WTC11 (cell line): ENCODE measurements around the gene GPRIN3. TPM values are rescaled to one million over a fixed set of nuclear protein-coding genes. Genes with fewer than 3 reads are reported as not detected.

Source experiments
- ATAC-seq: fragments of 200-7000 bp; cut with Tn5 transposase; 2 replicates; pipeline ENCODE4 v1.10.0; 2021; ENCODE audit warnings: mild to moderate bottlenecking, moderate library complexity
- CTCF ChIA-PET: fragments of 300-600 bp; sonication (Branson Sonifier 250); formaldehyde crosslinking; loops from one replicate; lab custom pipeline; 2021; ENCODE audit warnings: antibody characterized with exemption; lab: Charles Lee
- POLR2A ChIA-PET: fragments of 350-600 bp; sonication (Branson Sonifier 250); formaldehyde crosslinking; loops from one replicate; lab custom pipeline; 2021; ENCODE audit warnings: antibody characterized with exemption; lab: Charles Lee
- DNase-seq: peaks from one replicate; pipeline ENCODE4 v3.0.0; 2021; ENCODE audit warnings: low spot score
- H3K27ac Mint-ChIP-seq: 2 replicates; pipeline ENCODE4 v1.8.0; 2021; ENCODE audit warnings: mixed read lengths
- H3K27me3 Mint-ChIP-seq: 2 replicates; pipeline ENCODE4 v1.8.0; 2021; ENCODE audit warnings: low read depth, mild to moderate bottlenecking, moderate library complexity, mixed read lengths
- H3K36me3 Mint-ChIP-seq: 2 replicates; pipeline ENCODE4 v1.8.0; 2021; ENCODE audit warnings: mixed read lengths
- H3K4me1 Mint-ChIP-seq: 2 replicates; pipeline ENCODE4 v1.8.0; 2022; ENCODE audit warnings: mixed read lengths
- H3K4me3 Mint-ChIP-seq: 2 replicates; pipeline ENCODE4 v1.8.0; 2021; ENCODE audit warnings: mild to moderate bottlenecking, moderate library complexity, mixed read lengths
- H3K9me3 Mint-ChIP-seq: 2 replicates; pipeline ENCODE4 v1.8.0; 2021; ENCODE audit warnings: mixed read lengths
- ATF1 ChIP-seq: sonication (generic); formaldehyde crosslinking; IDR thresholded peaks from 2 replicates; pipeline ENCODE4 v1.8.1; 2023; ENCODE audit warnings: mild to moderate bottlenecking, moderate library complexity, missing genetic modification reagents
- ATF2 ChIP-seq: sonication (generic); formaldehyde crosslinking; IDR thresholded peaks from 2 replicates; pipeline ENCODE4 v1.8.1; 2022; ENCODE audit warnings: low read depth, missing genetic modification reagents, borderline replicate concordance
- E2F5 ChIP-seq: sonication (generic); formaldehyde crosslinking; IDR thresholded peaks from 2 replicates; pipeline ENCODE4 v1.8.1; 2022; ENCODE audit warnings: mild to moderate bottlenecking, moderate library complexity, missing genetic modification reagents
- HMGXB4 ChIP-seq: sonication (generic); formaldehyde crosslinking; IDR thresholded peaks from 2 replicates; pipeline ENCODE4 v1.8.1; 2023; ENCODE audit warnings: mild to moderate bottlenecking, moderate library complexity, missing genetic modification reagents
- JAZF1 ChIP-seq: fragments of 250-450 bp; sonication (Bioruptor Pico); IDR thresholded peaks from 2 replicates; pipeline ENCODE4 v1.9.0; 2021; ENCODE audit warnings: moderate library complexity, mild to moderate bottlenecking, inconsistent platforms
- KAT7 ChIP-seq: sonication (generic); formaldehyde crosslinking; IDR thresholded peaks from 2 replicates; pipeline ENCODE4 v1.8.1; 2023; ENCODE audit warnings: missing genetic modification reagents, mild to moderate bottlenecking, borderline replicate concordance
- NFATC4 ChIP-seq: fragments of 250-450 bp; sonication (Bioruptor Pico); IDR thresholded peaks from 2 replicates; pipeline ENCODE4 v1.9.0; 2021; ENCODE audit warnings: mild to moderate bottlenecking
- OVOL2 ChIP-seq: fragments of 250-450 bp; sonication (Bioruptor Pico); IDR thresholded peaks from 2 replicates; pipeline ENCODE4 v1.9.0; 2021; ENCODE audit warnings: mild to moderate bottlenecking, borderline replicate concordance
- RORB ChIP-seq: fragments of 250-450 bp; sonication (Bioruptor Pico); IDR thresholded peaks from 2 replicates; pipeline ENCODE4 v1.9.0; 2021; ENCODE audit warnings: mild to moderate bottlenecking
- SMAD3 ChIP-seq: sonication (generic); formaldehyde crosslinking; IDR thresholded peaks from 2 replicates; pipeline ENCODE4 v1.8.0; 2022; ENCODE audit warnings: missing genetic modification reagents, mild to moderate bottlenecking, borderline replicate concordance
- SP1 ChIP-seq: sonication (generic); formaldehyde crosslinking; conservative IDR thresholded peaks from 2 replicates; pipeline ENCODE4 v1.8.1; 2022; ENCODE audit warnings: missing genetic modification reagents
- TCF7 ChIP-seq: sonication (generic); formaldehyde crosslinking; IDR thresholded peaks from 2 replicates; pipeline ENCODE4 v1.8.0; 2022; ENCODE audit warnings: mild to moderate bottlenecking, low read depth, missing genetic modification reagents, moderate library complexity
- ZNF138 ChIP-seq: sonication (generic); formaldehyde crosslinking; conservative IDR thresholded peaks from 2 replicates; pipeline ENCODE4 v1.8.1; 2022; ENCODE audit warnings: mild to moderate bottlenecking, moderate library complexity, missing genetic modification reagents
- ZNF416 ChIP-seq: fragments of 250-450 bp; sonication (Bioruptor Pico); IDR thresholded peaks from 2 replicates; pipeline ENCODE4 v1.9.0; 2021; ENCODE audit warnings: mild to moderate bottlenecking, inconsistent platforms
- ZNF423 ChIP-seq: fragments of 250-450 bp; sonication (Bioruptor Pico); IDR thresholded peaks from 2 replicates; pipeline ENCODE4 v2.1.2; 2022; ENCODE audit warnings: mild to moderate bottlenecking, moderate library complexity
- ZNF671 ChIP-seq: fragments of 250-450 bp; sonication (Bioruptor Pico); IDR thresholded peaks from 2 replicates; pipeline ENCODE4 v1.8.0; 2021; ENCODE audit warnings: mild to moderate bottlenecking
- total RNA-seq: library from RNA; stranded (reverse); gene quantifications from 3 replicates; pipeline ENCODE4 v1.2.3, GENCODE V29; 2021
- TF ChIP-seq, protein P1 (sequence below): sonication (generic); formaldehyde crosslinking; IDR thresholded peaks from 2 replicates; pipeline ENCODE4 v1.8.0; 2023; ENCODE audit warnings: missing genetic modification reagents, mild to moderate bottlenecking, borderline replicate concordance
- TF ChIP-seq, protein P2 (sequence below): sonication (generic); formaldehyde crosslinking; conservative IDR thresholded peaks from 2 replicates; pipeline ENCODE4 v1.8.1; 2023; ENCODE audit warnings: mild to moderate bottlenecking, low read depth, missing genetic modification reagents, moderate library complexity
- TF ChIP-seq, protein P3 (sequence below): sonication (generic); formaldehyde crosslinking; IDR thresholded peaks from 2 replicates; pipeline ENCODE4 v1.8.1; 2023; ENCODE audit warnings: mild to moderate bottlenecking, missing genetic modification reagents
- TF ChIP-seq, protein P4 (sequence below): sonication (generic); formaldehyde crosslinking; IDR thresholded peaks from 2 replicates; pipeline ENCODE4 v1.8.0; 2022; ENCODE audit warnings: mild to moderate bottlenecking, missing genetic modification reagents

Gene GPRIN3
- total RNA-seq, 1 experiment from 2014 or later: 2.0 TPM

GRCh38 chr4:89298788-89299152, 8.8 kb downstream of the GPRIN3 start:
- Mint-ChIP-seq H3K9me3 (no peaks in the 10 kb centered on the region), H3K27ac (no peak overlapping the region), H3K36me3 (no peaks in the 10 kb centered on the region), H3K27me3 (no peaks in the 10 kb centered on the region), H3K4me3 (no peak overlapping the region), H3K4me1 (peaks cover 35% of the 10 kb centered on the region)
- POLR2A ChIA-PET: no interaction called here
- no peak for DNase-seq
- CTCF ChIA-PET: no interaction called here
- no peak for ATAC-seq
- TF ChIP-seq ATF2 (CRISPR knock-in tag) (no peak), SP1 (CRISPR knock-in tag) (no peak), ZNF671 (no peak), ZNF138 (CRISPR knock-in tag) (no peak), JAZF1 (CRISPR knock-in tag) (no peak), OVOL2 (CRISPR knock-in tag) (no peak), TCF7 (CRISPR knock-in tag) (no peak), E2F5 (CRISPR knock-in tag) (no peak), ZNF423 (CRISPR knock-in tag) (no peak), KAT7 (CRISPR knock-in tag) (no peak), ATF1 (CRISPR knock-in tag) (no peak), SMAD3 (CRISPR knock-in tag) (no peak), RORB (CRISPR knock-in tag) (no peak), NFATC4 (CRISPR knock-in tag) (no peak), ZNF416 (CRISPR knock-in tag) (no peak), HMGXB4 (no peak)
- TF ChIP-seq, protein P1, sequence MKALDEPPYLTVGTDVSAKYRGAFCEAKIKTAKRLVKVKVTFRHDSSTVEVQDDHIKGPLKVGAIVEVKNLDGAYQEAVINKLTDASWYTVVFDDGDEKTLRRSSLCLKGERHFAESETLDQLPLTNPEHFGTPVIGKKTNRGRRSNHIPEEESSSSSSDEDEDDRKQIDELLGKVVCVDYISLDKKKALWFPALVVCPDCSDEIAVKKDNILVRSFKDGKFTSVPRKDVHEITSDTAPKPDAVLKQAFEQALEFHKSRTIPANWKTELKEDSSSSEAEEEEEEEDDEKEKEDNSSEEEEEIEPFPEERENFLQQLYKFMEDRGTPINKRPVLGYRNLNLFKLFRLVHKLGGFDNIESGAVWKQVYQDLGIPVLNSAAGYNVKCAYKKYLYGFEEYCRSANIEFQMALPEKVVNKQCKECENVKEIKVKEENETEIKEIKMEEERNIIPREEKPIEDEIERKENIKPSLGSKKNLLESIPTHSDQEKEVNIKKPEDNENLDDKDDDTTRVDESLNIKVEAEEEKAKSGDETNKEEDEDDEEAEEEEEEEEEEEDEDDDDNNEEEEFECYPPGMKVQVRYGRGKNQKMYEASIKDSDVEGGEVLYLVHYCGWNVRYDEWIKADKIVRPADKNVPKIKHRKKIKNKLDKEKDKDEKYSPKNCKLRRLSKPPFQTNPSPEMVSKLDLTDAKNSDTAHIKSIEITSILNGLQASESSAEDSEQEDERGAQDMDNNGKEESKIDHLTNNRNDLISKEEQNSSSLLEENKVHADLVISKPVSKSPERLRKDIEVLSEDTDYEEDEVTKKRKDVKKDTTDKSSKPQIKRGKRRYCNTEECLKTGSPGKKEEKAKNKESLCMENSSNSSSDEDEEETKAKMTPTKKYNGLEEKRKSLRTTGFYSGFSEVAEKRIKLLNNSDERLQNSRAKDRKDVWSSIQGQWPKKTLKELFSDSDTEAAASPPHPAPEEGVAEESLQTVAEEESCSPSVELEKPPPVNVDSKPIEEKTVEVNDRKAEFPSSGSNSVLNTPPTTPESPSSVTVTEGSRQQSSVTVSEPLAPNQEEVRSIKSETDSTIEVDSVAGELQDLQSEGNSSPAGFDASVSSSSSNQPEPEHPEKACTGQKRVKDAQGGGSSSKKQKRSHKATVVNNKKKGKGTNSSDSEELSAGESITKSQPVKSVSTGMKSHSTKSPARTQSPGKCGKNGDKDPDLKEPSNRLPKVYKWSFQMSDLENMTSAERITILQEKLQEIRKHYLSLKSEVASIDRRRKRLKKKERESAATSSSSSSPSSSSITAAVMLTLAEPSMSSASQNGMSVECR (CRISPR knock-in tag): no peak
- TF ChIP-seq, protein P2, sequence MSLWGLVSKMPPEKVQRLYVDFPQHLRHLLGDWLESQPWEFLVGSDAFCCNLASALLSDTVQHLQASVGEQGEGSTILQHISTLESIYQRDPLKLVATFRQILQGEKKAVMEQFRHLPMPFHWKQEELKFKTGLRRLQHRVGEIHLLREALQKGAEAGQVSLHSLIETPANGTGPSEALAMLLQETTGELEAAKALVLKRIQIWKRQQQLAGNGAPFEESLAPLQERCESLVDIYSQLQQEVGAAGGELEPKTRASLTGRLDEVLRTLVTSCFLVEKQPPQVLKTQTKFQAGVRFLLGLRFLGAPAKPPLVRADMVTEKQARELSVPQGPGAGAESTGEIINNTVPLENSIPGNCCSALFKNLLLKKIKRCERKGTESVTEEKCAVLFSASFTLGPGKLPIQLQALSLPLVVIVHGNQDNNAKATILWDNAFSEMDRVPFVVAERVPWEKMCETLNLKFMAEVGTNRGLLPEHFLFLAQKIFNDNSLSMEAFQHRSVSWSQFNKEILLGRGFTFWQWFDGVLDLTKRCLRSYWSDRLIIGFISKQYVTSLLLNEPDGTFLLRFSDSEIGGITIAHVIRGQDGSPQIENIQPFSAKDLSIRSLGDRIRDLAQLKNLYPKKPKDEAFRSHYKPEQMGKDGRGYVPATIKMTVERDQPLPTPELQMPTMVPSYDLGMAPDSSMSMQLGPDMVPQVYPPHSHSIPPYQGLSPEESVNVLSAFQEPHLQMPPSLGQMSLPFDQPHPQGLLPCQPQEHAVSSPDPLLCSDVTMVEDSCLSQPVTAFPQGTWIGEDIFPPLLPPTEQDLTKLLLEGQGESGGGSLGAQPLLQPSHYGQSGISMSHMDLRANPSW (CRISPR knock-in tag): no peak
- TF ChIP-seq, protein P3, sequence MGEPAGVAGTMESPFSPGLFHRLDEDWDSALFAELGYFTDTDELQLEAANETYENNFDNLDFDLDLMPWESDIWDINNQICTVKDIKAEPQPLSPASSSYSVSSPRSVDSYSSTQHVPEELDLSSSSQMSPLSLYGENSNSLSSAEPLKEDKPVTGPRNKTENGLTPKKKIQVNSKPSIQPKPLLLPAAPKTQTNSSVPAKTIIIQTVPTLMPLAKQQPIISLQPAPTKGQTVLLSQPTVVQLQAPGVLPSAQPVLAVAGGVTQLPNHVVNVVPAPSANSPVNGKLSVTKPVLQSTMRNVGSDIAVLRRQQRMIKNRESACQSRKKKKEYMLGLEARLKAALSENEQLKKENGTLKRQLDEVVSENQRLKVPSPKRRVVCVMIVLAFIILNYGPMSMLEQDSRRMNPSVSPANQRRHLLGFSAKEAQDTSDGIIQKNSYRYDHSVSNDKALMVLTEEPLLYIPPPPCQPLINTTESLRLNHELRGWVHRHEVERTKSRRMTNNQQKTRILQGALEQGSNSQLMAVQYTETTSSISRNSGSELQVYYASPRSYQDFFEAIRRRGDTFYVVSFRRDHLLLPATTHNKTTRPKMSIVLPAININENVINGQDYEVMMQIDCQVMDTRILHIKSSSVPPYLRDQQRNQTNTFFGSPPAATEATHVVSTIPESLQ: no peak
- TF ChIP-seq, protein P4, sequence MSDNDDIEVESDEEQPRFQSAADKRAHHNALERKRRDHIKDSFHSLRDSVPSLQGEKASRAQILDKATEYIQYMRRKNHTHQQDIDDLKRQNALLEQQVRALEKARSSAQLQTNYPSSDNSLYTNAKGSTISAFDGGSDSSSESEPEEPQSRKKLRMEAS (CRISPR knock-in tag): no peak
